Heart left ventricle (tissue), 16 donors: ENCODE measurements around the gene BRIP1. TPM values are rescaled to one million over a fixed set of nuclear protein-coding genes. Genes with fewer than 3 reads are reported as not detected.
"Not testable (repeated sequence)": the region's sequence is repeated elsewhere in the genome, so short reads cannot be mapped to it uniquely, and the experiment has no call there.

ENCODE experiments used
- ATAC-seq, 4 donors: fragments of 200-7000 bp; cut with Tn5 transposase; one replicate each; pipeline ENCODE4 v1.9.1; 2020 to 2022; ENCODE audit warnings: moderate library complexity in 4 of 4, mild to moderate bottlenecking in 3 of 4, moderate number of reproducible peaks in 1 of 4
- DNase-seq, 5 donors: peaks; one replicate each; pipeline ENCODE4 v3.0.0-alpha.2; 2020
- H3K27ac ChIP-seq, 12 donors: fragments of 200-600 bp; sonication (generic) in 4 of 12; one replicate each; pipeline versions ENCODE4 v1.5.0 to v1.8.0; 2016 to 2022; ENCODE audit warnings: mild to moderate bottlenecking in 2 of 12
- H3K27me3 ChIP-seq, 9 donors: fragments of 200-600 bp; sonication (generic) in 2 of 9; one replicate each; pipeline versions ENCODE4 v1.5.1 to v1.8.0; 2016 to 2022; ENCODE audit warnings: mild to moderate bottlenecking in 3 of 9
- H3K36me3 ChIP-seq, 9 donors: fragments of 200-600 bp; sonication (generic) in 2 of 9; one replicate each; pipeline versions ENCODE4 v1.5.0 to v1.8.0; 2018 to 2022; ENCODE audit warnings: mild to moderate bottlenecking in 2 of 9
- H3K4me1 ChIP-seq, 12 donors: fragments of 200-600 bp; sonication (generic) in 4 of 12; one replicate each; pipeline versions ENCODE4 v1.5.0 to v1.8.0; 2016 to 2022; ENCODE audit warnings: mild to moderate bottlenecking in 3 of 12
- H3K4me3 ChIP-seq, 12 donors: fragments of 200-600 bp; sonication (generic) in 4 of 12; one replicate each; pipeline versions ENCODE4 v1.5.0 to v1.8.0; 2017 to 2022; ENCODE audit warnings: mild to moderate bottlenecking in 9 of 12, moderate library complexity in 4 of 12
- H3K9me3 ChIP-seq, 12 donors: fragments of 200-600 bp; sonication (generic) in 4 of 12; one replicate each; pipeline versions ENCODE4 v1.5.0 to v1.8.0; 2016 to 2022; ENCODE audit warnings: mild to moderate bottlenecking in 1 of 12
- CTCF ChIP-seq, 12 donors: fragments of 200-600 bp; sonication (generic) in 4 of 12; IDR thresholded peaks; one replicate each; pipeline versions ENCODE4 v1.5.0 to v1.8.0; 2018 to 2022; ENCODE audit warnings: antibody characterized with exemption in 12 of 12, mild to moderate bottlenecking in 5 of 12
- POLR2A ChIP-seq, 2 donors: fragments of 450-650 bp; IDR thresholded peaks; one replicate each; pipeline ENCODE4 v1.6.1; 2017; ENCODE audit warnings: antibody characterized with exemption in 2 of 2, mild to moderate bottlenecking in 2 of 2, moderate library complexity in 2 of 2
- WGBS, 4 donors: extraction: QIAGEN DNeasy Blood & Tissue Kit in 2 of 4; methylation state at CpG; one replicate each; pipeline versions ENCODE4 v1.1.5 to v1.1.7; 2013 to 2018; 5-methylcytosine and 5-hydroxymethylcytosine counted together
- intact Hi-C, 10 donors: fragments of 100-400 bp; cut with DNase I; formaldehyde crosslinking; loops; one replicate each; pipeline versions ENCODE4 v1.11.1 to v1.14.2; 2022
- polyA plus RNA-seq, 2 donors: library from polyadenylated mRNA; stranded (reverse); fragments of 200-250 nt; gene quantifications; one replicate each; pipeline ENCODE4 v1.2.3, GENCODE V29; 2013
- total RNA-seq, 9 donors: library from RNA; depleted of rRNA in 2 of 9; stranded (reverse); fragments of >200 nt in 2 of 9; fragmentation: NEBNext Ultra II Directional in 3 of 9; extraction: Animal tissue kit (Norgen Biotek cat#: 25700) in 3 of 9; gene quantifications; one replicate each; pipeline versions ENCODE4 v1.1.0 to v1.2.4, GENCODE V29; 2016 to 2023
- donor health status: ischemic (EF 13 %, LVEDD 7.1; RV severe dilation, severe dysfunction).
- donor health status: healthy with polysubstance abuse.
- donor health status: DM: no; HTN: yes; CAD: no.
- donor health status: DM: no; HTN: no; CAD: no.
- donor health status: ischemic (EF 25% LVEDD 6.9; RV normal size, moderate dysfunction).
- donor health status: ischemic (EF 25% LVEDD 5.7; RV mildly dilated, moderate dysfunction).
- donor health status: healthy.
- donor health status: DM: yes; HTN: yes; CAD: no.
- donor health status: ischemic (EF 35%, LVEDD 5.7; RV mildly dilated, moderate dysfunction).
- donor health status: nonischemic (EF 11% LVEDD 7.7; RV severe dilation, severe dysfunction).
- donor health status: DM: yes; HTN: yes; CAD: no.
- donor health status: PGD.
- donor health status: ischemic (EF 29% LVEDD 5.4; RV normal size, mild dysfunction).
- donor health status: nonischemic (EF 23%, LVEDD 6.1; RV moderate dilation, normal function).

BRIP1 gene
- total and polyA plus RNA-seq, 11 donors: 0.04 to 2.2 (median 0.12) TPM; not detected in 3

GRCh38 chr17:61822326-61823285, 40.7 kb downstream of the BRIP1 start:
- Histone ChIP-seq H3K4me1 (no peaks in the 10 kb centered on the region), H3K9me3 (peaks cover 0 to 5% (median 0%) of the 10 kb centered on the region in 12 donors), H3K27me3 (no peaks in the 10 kb centered on the region), H3K4me3 (no peak overlapping the region), H3K36me3 (no peaks in the 10 kb centered on the region), H3K27ac (no peak overlapping the region)
- no peak for TF ChIP-seq CTCF (IDR thresholded peaks at IDR 0.05)
- no peak for TF ChIP-seq POLR2A (IDR thresholded peaks at IDR 0.05)
- DNase-seq (no peak), ATAC-seq (no peak)
- WGBS, 4 donors: 78 to 93% (median 86%) methylated on average over 6 of the region's 6 CpGs
- intact Hi-C loops: no loop called here

GRCh38 chr17:61821655-61822054, 41.7 kb downstream of the BRIP1 start:
- intact Hi-C loops: no loop called here
- DNase-seq (no peak), ATAC-seq (no peak)
- H3K4me1 ChIP-seq: no peaks in the 10 kb centered on the region
- H3K4me3 ChIP-seq: no peak overlapping the region
- H3K9me3 ChIP-seq: peaks cover 0 to 5% (median 0%) of the 10 kb centered on the region in 12 donors
- 84 to 99% (median 98%) methylated on average over 4 of the region's 4 CpGs for WGBS, 4 donors
- no peaks in the 10 kb centered on the region for H3K27me3 ChIP-seq
- TF ChIP-seq CTCF (IDR thresholded peaks at IDR 0.05) (no peak), POLR2A (IDR thresholded peaks at IDR 0.05) (no peak)
- no peaks in the 10 kb centered on the region for H3K36me3 ChIP-seq
- H3K27ac ChIP-seq: no peak overlapping the region

GRCh38 chr17:61819265-61819664, 44.1 kb downstream of the BRIP1 start:
- H3K4me1 ChIP-seq, H3K36me3 ChIP-seq, H3K9me3 ChIP-seq, DNase-seq, H3K27me3 ChIP-seq, H3K27ac ChIP-seq, ATAC-seq, intact Hi-C loops, H3K4me3 ChIP-seq: not testable (repeated sequence)
- 94 to 98% (median 96%) methylated on average over 3 of the region's 3 CpGs for WGBS, 4 donors

- Histone ChIP-seq H3K36me3 (no peaks in the 10 kb centered on the region), H3K27me3 (no peaks in the 10 kb centered on the region), H3K4me3 (no peak overlapping the region), H3K4me1 (no peaks in the 10 kb centered on the region), H3K27ac (no peak overlapping the region), H3K9me3 (no peaks in the 10 kb centered on the region)
- intact Hi-C loops: no loop called here
- DNase-seq: no peak
- no peak for ATAC-seq
- TF ChIP-seq POLR2A (IDR thresholded peaks at IDR 0.05) (no peak), CTCF (IDR thresholded peaks at IDR 0.05) (no peak)
These were observed 45.1 kb downstream of the BRIP1 start for GRCh38 chr17:61818225-61818624.
